Fibroblast of pulmonary artery (primary cell): ENCODE measurements around the gene WDPCP.
"Not testable (repeated sequence)": the region's sequence is repeated elsewhere in the genome, so short reads cannot be mapped to it uniquely, and the experiment has no call there.

Experiments used
- DNase-seq: peaks from one replicate; pipeline ENCODE4 v3.0.0-alpha.2; 2010; ENCODE audit warnings: low read depth
- H3K4me3 ChIP-seq: replicated peaks from 2 replicates; pipeline ENCODE4 v1.5.1; 2011; ENCODE audit warnings: low read depth, mild to moderate bottlenecking, control low read depth, low read length, moderate library complexity
- CTCF ChIP-seq: IDR thresholded peaks from 2 replicates; pipeline ENCODE4 v1.5.1; 2011; ENCODE audit warnings: mild to moderate bottlenecking, control low read depth, low read length, inconsistent platforms; ENCODE audit errors: missing control alignments

Gene WDPCP, protein sequence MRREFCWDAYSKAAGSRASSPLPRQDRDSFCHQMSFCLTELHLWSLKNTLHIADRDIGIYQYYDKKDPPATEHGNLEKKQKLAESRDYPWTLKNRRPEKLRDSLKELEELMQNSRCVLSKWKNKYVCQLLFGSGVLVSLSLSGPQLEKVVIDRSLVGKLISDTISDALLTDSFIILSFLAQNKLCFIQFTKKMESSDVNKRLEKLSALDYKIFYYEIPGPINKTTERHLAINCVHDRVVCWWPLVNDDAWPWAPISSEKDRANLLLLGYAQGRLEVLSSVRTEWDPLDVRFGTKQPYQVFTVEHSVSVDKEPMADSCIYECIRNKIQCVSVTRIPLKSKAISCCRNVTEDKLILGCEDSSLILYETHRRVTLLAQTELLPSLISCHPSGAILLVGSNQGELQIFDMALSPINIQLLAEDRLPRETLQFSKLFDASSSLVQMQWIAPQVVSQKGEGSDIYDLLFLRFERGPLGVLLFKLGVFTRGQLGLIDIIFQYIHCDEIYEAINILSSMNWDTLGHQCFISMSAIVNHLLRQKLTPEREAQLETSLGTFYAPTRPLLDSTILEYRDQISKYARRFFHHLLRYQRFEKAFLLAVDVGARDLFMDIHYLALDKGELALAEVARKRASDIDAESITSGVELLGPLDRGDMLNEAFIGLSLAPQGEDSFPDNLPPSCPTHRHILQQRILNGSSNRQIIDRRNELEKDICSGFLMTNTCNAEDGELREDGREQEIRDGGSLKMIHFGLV

GRCh38 chr2:63588385-63589147, at the start of gene WDPCP, which contains the start of gene MDH1:
Gene WDPCP, minus strand, starts transcription at chr2:63588477. Its CDS starts 206 bp downstream, at chr2:63588271.
Gene MDH1, plus strand, starts transcription at chr2:63588963. Its CDS starts 81 bp downstream, at chr2:63589044.
- peak within 1 kb of the TSS; percentile 95 for H3K4me3 ChIP-seq
- peak; percentile 100 for DNase-seq
- TF ChIP-seq CTCF = no peak

DNA sequence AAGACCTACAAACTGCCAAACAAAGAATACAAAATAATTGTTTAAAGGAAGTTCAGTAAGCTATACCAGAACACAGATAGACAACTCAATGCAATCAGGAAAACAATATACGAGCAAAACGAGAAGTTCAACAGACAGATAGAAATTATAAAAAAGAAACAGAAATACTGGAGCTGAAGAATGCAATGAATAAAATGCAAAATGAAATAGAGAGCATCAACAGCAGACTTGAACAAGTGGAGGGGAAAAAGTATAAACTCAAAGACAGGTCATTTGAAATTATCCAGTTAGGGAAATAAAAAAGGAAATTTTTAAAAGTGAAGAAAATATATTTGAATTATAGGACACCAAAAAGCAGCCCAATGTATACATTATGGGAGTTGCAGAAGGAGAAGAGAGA, 44.1 kb upstream of the WDPCP start:
- no peak for DNase-seq
- no peak for TF ChIP-seq CTCF
- no peak overlapping the region for H3K4me3 ChIP-seq

DNA sequence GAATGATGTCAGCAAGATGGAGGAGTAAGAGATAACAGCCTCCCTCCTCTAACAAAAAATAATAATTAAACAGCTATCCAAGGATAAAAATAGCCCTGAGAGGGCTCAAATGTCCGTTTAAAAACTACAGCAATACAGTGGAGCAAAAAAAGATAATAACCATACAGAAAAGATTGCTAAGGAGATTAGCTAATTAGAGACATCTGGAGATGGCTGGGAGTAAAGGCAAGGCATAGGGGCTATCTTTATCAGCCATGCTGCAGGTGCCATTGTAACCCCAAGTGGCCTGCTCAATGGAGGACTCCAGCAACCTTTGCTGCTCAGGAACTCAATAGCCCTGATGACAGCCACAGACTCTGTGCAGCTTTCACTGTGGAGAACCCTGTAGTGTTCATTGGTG, 43.2 kb upstream of the WDPCP start:
- no peak for DNase-seq
- H3K4me3 ChIP-seq = no peak overlapping the region
- no peak for TF ChIP-seq CTCF

DNA sequence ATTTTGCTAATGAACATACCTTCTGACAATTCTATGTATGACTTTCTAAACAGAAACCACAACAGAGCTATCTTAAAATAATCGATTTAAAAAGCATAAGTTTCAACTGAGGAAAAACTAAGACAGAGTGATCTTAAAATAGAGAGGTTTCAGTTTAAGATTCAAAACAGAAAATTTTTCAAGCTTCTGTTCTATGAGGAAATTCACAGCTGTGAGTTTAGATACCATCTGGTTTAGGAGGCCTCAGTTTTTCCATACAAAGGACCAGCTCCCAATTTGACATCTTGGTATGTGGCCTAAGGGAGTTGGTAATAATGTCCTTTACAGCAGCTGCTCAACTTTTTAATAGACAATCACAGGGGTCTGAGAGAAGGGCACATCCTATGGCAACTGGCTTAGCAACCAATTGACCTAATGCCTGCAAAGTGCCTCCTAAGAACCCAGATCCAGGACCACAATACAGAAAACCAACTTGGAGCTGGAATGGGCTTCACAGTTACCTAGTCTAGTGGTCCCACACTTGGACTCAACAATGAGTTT, 40.2 kb upstream of the WDPCP start:
- H3K4me3 ChIP-seq = no peak overlapping the region
- TF ChIP-seq CTCF = no peak
- no peak for DNase-seq

DNA sequence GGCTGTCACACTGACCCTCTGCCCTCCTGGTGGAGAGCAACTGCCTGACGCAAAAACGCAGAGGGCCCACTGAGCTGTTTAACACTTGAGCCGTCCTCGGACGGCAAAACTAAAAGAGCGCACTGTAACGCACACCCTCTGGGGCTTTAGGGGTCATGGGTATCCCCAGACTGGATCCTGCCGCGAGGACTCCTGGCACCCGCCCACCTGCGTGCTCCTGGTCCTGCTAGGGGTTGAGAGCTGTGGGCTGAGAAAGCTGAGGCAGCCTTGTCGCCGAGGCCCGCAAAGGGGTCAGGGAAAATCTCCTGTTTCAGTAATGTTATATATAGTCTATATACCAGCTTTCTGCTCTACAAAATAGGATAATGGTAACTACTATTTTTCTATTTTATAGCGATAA, 39.6 kb upstream of the WDPCP start:
- DNase-seq = no peak
- H3K4me3 ChIP-seq = no peak overlapping the region
- no peak for TF ChIP-seq CTCF

- not testable (repeated sequence) for H3K4me3 ChIP-seq
These were observed 35.5 kb upstream of the WDPCP start for GRCh38 chr2:63623763-63624162.

DNA sequence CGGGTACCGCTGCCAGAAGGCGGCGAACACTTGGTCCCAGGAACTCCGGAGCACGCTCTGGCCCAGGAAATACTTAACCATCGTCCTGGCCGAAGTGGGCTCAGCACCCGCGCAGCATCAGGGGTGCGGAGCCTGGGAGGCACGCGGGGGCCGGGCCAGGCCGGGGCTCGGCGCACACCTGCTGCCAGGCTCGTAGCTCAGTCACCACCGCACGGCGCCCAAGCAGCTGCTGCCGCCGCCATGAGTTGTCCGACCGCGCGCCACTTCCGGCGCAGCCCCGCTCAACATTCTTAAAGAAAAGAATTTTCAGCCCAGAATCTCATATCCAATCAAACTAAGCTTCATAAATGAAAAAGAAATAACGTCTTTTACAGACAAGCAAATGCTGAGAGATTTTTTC, 34.5 kb upstream of the WDPCP start:
- no peak overlapping the region for H3K4me3 ChIP-seq

More at GRCh38 chr2:63623763-63624162, 35.5 kb upstream of the WDPCP start:
- DNase-seq = not testable (repeated sequence)

More for the DNA sequence above, 34.5 kb upstream of the WDPCP start:
- no peak for TF ChIP-seq CTCF
- no peak for DNase-seq
